GM19452 (cell line): ENCODE data around the gene NSD1.
"Not testable (repeated sequence)": the region's sequence is repeated elsewhere in the genome, so short reads cannot be mapped to it uniquely, and the experiment has no call there.

Experiments
- ATAC-seq: cut with Tn5 transposase; IDR thresholded peaks from one replicate; pipeline ENCODE4 v1.9.1; 2021; ENCODE audit not compliant: unreplicated experiment

The NSD1 gene

DNA sequence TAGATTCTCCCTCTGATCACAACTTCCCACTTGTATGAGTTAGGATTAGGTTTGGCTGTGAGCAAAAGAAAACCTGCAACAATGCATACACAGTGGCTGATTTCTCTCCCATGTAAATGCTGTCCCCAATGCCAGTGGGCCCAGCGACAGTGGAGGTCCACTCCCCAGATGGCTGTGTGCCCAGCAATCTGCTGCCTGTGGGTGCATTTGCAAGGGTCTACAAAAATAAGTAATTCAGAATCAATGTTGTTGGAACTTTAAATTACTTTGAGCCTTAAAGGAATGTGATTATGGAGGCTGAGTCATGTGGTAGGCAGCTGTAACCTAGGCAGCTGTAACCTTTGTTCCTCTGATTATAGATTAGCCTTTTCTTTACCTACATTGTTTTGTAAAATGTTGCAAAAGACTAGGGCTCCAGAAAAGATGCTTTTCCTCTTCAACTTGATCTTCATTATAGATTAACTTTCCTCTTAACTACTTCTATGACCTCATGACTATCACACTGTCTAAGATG, 192.4 kb downstream of the NSD1 start:
- no peak for ATAC-seq

DNA sequence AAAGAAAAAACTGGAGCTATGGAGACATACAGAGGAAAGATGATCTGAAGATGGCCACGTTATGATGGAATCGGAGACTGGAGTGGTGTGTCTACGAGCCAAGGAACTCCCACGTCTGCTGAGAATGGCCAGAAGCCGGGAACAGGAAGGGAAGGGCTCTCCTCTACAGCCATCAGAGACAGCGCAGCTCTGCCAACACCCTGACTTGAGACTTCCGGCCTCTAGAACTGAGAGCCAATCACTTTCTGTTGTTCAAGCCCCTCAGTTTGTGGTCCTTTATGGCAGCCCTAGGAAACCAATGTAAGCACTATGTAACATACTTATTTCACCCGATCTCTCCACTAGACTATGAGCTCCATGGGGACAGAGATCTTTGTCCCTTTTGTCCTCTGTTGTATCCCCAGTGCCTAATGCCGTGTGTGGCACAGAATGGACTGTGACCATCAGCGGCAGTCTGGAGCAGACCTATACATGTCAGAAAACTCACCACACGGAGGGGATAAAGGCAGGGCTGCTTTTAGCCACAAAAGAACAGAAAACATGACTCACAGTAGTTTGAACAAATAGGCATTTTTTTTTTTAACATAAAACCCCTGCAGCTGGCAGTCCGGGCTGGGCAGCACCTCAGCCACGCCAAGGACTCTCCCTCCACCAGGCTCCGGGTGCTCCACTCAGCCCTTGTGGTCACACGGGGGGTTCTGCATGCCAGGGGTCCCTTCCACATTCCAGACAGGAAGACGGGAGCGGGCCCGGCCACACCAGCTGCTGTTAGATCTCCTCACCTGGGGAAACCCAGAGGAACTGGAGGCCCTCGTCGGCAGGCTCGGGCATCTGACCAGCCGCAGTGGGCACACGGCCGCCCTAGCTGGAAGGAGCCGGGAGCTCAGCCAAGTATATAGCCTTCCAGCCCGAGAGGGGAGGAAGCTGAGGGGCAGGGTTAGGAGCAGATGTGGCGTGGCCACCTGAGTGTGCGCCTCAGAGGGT, 194.3 kb downstream of the NSD1 start:
- ATAC-seq: no peak

DNA sequence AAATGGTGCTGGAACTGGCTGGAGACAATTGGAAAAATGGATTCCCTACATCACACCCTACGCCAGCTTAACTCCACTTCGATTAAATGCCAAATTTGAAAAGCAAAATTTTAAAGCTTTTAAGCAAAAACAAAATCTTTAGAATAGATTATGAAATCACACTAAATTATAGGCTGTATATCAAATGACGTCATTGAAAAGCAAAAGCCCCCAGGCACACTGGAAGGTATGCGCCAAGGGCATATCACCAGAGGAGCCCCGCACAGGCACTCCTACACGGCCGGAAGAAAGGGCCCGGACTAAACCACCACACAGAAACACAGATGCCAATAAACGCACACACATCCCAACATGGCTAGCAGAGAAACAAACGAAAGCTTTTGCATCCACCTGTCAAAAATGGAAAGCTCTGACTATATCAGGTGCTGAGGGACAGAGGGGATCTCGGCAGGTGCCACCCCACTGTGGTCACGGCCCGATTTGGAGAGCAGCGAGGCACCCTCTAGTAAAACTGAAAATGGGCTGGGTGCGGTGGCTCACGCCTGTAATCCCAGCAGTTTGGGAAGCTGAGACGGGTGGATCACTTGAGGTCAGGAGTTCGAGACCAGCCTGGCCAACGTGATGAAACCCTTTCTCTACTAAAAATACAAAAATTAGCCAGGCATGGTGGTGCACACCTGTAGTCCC, 195.1 kb downstream of the NSD1 start:
- no peak for ATAC-seq

DNA sequence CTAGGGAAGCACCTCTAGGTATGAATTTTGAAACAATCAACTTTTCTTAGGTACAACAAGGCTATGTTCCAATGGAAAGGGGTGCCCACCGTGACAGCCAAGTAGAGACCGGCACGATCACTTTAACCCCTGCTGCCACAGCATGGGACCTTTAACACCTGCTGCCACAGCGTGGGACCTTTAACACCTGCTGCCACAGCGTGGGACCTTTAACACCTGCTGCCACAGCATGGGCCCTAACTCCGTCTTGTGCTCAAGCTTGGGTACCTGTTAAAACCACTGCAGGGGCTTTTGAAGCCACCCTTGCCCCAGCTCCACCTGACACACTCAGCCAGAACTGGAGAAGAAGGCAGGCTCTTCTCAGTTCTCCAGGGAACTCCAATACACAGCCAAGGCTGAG, 196.3 kb downstream of the NSD1 start:
- no peak for ATAC-seq

DNA sequence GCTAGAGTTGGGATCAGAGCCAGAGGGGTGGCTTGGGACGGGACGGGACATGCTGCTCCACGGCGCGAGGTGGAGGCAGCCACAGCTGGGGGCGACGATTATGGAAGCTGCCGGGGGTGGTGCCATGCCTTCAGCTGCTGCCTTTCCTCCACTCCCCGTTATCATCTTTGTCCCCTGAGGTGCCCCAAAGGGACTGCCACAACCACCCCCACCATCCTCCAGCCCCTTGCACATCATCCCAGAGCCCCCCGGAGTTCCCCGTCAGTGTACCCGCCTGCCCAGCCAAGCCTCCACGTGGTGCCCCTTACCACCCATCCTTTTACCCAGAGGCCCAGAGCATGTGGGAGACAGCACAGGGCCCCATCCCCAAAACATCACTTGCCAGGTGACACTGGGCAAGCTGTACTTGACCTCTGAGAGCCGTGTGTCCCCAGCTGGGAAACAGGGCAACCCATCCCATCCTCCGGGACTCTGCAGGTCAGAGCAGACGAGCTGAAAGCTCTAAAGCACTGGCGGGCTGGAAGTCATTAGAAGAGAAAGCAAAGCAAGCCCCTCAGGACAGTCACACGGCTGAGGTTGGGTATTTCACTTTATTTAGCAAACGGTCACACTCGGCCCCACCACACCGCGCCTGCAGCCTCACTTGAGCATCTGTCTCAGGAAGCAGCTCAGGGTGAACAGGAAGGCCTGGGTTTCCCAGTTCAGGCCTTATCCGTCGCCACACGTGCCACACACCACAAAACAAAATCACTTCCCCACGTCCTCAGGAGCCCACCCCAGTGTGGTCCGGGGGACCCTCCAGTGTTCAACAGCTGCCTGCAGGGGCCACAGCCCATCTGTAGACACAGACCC, 197.6 kb downstream of the NSD1 start:
- ATAC-seq: no peak

DNA sequence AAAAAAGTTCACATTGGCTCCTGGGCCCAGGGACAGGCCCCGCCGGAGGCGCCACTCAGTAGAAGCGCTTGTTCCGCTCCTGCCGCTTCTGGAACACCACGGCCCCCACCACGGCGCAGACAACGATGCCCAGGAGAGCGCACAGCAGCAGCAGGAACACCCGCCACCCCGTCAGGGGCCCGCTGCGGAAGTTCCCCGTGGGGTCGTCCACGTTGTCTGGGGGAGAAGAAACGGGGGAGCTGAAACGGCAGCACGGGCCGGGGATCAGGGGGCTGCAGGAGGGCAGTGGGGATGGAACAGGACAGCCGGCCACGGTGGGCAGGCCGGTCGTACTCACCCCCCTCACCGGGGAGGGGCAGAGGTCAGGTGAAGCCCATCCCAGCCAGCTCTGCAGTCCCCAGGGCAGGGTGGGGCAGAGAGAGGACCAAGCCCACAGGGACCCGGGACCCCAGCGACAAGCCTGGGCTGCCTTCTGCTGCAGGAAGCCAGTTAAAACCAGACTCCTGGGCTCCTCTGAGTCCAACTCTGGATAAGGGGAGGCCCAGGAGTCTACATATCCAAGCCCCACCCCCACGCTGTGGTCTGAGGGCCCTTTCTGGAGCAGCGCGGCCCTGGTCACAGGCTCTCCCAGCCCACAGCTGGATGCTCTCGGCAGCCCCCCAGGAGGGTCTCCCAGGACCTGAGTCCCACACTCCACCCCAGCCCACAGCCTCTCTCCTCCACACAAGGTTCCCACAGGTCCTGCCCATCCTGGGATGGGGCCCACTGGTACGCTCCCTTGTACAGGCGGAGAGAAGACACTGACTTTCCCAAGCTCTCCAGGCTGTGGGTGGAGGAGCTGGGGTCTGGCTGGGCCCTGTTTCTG, 198.7 kb downstream of the NSD1 start:
- ATAC-seq: no peak

DNA sequence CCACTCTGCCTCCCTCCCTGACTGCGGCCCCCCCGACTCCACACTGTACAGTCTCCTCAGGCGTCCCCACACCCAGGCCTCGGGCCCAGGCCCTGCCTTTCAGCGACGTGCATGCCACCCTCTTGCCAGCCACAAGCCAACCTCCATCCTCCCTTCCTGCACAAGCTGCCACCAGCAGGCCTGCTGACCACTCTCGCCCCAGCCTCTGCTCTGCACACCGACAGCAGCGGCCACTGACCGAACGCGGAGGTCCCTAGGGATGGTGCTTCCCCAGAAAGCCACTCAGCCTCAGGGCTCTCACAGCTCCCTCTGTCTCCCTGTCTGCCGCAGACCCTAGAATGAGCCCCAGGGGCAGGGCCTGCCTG, 199.3 kb downstream of the NSD1 start:
- ATAC-seq: no peak

DNA sequence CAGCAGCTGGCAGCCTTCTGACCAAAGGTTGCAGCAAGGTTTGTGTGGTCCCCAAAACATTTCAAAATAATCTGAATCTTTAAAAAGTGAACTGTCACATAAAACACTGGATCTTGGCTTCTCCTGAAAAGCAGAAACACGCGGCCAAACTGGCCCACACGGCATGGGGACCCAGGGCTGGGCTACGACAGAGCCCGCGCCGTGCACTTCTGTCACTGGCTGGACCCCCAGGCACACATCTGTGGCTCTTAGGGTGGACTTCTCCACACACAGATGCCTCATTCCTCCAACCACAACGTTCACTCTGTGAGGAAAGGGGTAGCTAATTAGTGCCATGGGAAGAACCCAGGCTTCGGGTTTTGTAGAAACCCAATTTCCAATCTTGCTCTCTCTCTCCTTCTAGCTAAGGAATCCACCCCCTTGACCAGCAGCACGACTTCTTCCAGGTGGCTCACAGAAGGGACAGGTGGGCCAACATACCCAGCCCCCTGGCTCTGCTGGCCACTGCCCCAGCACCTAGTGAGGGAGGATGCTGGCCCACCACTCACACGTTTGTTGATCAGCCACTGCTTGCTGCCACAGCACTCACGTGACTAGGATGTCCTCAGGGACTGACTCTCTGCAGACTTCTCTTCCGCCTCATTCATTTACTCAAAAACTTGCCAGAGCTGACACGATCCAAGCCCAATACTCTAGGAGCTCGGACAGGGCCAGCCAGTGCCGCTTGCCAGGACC, 200.0 kb downstream of the NSD1 start:
- ATAC-seq: no peak

DNA sequence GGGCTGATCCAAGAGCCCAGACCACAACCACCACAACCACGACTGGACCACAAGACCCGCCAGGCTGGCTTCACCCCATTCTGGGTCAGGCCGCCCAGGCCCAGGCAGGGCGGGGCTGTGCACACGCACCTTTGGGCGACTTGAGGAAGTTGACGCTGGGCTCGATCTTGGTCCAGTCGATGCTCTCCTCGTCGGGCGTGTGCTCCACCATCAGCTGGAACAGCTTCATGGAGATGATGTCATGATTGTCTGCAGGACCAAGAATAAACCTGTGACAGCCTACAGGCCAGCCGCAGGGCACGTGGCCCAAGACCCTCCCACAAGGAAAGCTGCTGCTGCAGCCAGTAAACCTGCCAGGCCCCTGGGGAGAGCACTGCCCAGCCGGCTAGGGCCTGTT, 200.6 kb downstream of the NSD1 start:
- no peak for ATAC-seq

DNA sequence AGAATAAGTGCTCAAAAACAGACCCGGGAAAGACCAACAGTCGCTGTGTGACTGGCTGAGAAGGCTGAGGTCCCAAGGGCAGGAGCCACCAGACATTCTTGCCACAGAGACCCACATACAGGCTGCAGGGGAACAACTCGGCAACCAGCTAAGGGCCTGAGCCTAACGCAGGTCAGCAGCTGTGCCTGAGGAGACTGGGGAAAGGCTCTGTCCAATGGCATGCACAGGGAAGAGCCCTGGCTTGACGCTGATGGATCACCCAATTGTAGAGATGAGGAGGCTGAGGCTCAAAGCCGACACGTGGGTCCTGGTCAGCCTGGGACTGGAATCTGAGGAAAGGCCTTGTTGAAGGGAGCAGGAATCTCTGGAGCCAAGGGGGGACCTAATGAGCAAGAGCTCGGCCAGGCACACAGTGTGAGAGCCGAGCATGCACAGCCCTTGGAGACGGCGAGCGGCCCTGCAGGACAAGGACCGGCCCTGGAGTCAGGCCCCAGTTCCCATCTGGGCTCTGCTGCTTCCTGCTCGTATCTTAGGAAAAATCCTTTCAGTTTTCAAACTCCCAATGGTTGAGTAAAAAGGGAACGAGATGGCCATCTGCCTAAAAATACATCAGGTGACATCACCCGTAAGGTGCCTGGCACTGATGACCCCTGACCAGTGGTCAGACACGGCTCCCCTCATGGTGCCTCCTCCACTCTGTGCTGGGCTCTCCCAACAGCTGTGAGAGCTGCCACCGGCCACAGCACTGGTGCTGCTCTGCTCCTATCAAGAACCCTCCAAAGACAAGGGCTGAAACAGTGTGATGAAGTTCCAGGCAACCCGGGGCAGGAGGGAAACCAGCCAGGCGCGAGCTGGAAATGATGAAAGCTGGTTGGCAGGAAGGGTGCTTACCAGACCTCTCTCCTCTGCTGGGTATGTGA, 201.5 kb downstream of the NSD1 start:
- no peak for ATAC-seq

DNA sequence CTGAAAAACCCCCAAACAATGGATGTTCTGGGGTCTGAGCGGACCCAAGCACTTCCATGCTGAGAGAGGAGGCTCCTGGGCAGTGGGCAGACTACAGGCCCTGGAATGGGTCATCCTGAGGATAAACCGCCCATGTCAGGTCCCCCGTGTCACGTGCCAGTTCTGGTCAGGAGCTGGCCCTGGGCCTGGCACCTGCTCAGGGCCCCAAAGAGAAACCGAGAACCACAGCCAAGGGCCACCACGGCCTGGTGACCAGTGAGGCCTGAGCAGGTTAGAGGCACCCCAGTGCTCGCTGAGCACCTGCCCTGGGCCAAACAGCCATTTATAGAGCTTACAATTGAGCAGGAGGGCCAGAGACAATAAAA, 202.1 kb downstream of the NSD1 start:
- ATAC-seq: no peak

DNA sequence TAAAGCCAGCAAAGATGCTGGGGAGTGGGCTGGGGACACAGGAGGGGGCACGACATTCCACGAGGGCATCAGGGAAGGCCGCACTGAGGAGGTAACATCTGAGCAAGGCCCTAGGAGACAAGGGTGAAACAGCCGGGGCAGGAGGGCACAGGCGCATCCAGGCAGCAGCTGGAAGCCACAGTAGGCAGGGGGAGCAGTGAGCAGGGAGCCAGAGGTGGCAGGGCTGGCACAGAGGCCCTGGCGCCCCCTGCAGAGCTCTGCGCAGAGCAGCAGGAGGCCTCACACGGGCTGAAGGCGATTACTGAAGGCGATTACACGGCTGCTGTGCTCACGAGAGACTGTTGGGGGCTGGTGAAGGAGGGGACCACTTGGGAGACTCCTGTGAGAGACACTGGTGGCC, 202.5 kb downstream of the NSD1 start:
- no peak for ATAC-seq

DNA sequence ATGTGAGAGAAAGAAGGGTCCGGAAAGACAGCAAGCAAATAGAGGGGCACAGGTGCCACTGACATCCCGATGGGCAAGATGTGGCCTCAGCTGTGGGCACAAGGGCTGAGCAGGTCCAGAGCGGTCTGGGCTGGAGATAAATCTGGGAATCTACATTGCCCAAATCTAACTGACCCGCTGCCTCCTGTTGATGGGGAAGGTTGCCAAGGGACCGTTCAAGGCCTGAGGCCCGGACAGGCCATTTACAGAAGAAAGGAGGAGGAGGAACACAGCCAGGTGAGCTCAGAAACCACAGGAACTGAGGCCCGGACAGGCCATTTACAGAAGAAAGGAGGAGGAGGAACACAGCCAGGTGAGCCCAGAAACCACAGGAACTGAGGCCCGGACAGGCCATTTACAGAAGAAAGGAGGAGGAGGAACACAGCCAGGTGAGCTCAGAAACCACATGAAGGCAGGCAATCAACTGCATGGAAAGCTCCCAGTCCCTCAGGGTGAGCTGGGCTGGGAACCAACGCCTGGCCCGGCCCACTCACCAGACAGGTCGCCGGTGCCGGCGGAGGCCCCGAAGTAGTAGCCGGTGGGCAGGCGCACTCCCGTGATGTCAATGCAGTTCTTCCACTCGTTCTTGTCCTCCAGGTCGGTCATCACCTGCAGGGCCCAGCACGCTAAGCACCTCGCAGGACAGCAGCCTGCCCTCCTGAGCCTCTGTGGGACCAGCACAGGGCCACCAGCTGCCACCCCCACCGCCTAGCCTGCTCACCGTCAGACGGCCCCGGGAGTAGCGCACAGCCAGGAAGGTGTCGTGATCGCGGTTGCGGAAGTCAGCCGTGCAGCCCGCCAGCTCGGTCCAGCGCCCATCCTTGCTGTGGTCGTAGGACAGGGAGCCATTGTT, 203.3 kb downstream of the NSD1 start:
- no peak for ATAC-seq

DNA sequence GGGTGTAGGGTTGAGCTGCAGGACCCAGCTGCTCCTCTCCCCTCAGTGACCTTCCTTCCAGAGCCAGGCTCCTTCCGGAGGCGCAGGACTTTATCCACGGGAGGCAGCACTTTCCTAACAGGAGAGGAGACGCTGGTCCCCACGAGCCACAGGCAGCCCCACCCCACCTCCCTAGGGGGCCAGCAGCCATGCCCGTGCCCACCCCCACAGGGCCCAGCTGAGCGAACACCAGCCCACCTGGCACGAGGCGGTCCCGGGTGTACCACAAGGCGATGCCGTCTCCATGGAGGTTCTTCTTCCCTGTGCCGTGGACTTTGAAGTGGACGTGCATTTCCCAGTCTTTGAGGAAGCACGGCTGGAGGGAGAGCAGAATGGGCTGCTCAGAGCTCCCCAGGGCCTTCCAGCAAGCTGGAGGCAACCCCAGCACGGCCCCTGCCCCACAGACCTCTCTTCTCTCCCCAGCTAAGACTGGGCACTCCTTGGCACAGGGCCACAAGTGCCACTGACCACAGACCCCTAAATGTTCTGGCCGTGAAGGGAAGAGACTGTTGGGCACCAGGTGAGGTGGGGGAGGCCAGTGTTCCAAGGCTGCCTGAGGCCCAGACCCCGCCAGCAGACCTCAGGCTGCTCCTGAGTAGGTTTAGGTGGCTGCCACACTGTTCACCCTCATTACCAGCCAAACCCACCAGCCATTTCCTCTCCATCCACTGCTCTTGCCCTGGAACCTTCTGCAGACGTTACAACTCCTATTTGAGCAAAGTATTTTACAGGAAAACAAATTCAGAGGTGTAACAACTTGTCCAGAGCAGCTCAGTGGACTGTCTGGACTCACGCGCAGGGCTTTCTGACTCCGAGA, 204.9 kb downstream of the NSD1 start:
- no peak for ATAC-seq

DNA sequence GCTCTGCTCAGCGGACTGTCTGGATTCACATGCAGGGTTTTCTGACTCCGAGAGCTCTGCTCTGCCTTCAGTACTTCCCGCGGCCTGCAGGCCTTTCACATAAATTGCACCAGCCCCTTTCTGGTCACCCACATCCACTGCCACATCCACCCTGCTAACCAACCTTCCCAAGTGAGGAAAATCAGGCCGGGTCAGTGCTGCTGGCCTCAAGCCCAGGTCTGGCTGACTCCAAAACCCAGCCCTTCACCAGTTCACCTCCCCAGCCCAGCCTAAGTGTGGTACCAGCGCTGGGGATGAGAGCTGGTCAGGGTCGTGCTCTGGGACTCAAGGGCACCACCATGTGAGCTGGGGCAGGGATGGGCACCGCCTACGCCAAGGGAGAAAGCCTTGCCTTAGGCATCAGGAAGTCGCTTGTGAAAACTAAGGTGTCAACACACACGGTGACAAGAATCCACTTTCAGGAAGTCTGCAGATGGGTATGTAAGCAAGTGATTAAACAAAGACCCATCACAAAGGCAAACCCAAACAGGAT, 205.6 kb downstream of the NSD1 start:
- no peak for ATAC-seq

DNA sequence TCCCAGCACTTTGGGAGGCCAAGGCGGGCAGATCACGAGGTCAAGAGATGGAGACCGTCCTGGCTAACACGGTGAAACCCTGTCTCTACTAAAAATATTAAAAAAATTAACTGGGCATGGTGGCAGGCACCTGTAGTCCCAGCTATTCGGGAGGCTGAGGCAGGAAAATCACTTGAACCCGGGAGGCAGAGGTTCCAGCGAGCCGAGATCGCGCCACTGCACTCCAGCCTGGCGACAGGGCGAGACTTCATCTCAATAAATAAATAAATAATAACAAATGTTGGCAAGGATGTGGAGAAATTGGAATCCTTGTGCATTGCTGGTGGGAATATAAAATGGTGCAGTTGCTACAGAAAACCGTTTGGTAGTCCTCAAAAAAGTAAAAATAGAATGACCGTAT, 209.4 kb downstream of the NSD1 start:
- ATAC-seq: not testable (repeated sequence)
